HG03521 (cell line): Measurements from ENCODE around the gene PRDM15.

Experiments used
- ATAC-seq: cut with Tn5 transposase; IDR thresholded peaks from one replicate; pipeline ENCODE4 v1.9.1; 2021; ENCODE audit warnings: mild to moderate bottlenecking, moderate library complexity; ENCODE audit not compliant: unreplicated experiment

The PRDM15 gene

GRCh38 chr21:41913230-41913629, 34.1 kb upstream of the PRDM15 start:
- ATAC-seq: no peak

GRCh38 chr21:41908829-41909228, 29.7 kb upstream of the PRDM15 start:
- ATAC-seq: no peak

- no peak for ATAC-seq
These were observed 28.5 kb upstream of the PRDM15 start for GRCh38 chr21:41907496-41908258.

- ATAC-seq: no peak
These were observed 27.6 kb upstream of the PRDM15 start for GRCh38 chr21:41906770-41907169.

GRCh38 chr21:41903559-41904351, 24.6 kb upstream of the PRDM15 start:
- ATAC-seq: no peak

- ATAC-seq: no peak
These were observed 23.8 kb upstream of the PRDM15 start for GRCh38 chr21:41902946-41903345.

GRCh38 chr21:41901782-41902181, 22.6 kb upstream of the PRDM15 start:
- no peak for ATAC-seq

GRCh38 chr21:41901099-41901498, 22.0 kb upstream of the PRDM15 start:
- ATAC-seq: no peak

- no peak for ATAC-seq
These were observed 21.3 kb upstream of the PRDM15 start for GRCh38 chr21:41900401-41900800.

- no peak for ATAC-seq
These were observed 20.5 kb upstream of the PRDM15 start for GRCh38 chr21:41899426-41900202.

GRCh38 chr21:41898998-41899397, 19.9 kb upstream of the PRDM15 start:
- ATAC-seq: no peak

- ATAC-seq: no peak
These were observed 18.6 kb upstream of the PRDM15 start for GRCh38 chr21:41897700-41898099.

- ATAC-seq: no peak
These were observed 18.0 kb upstream of the PRDM15 start for GRCh38 chr21:41897047-41897669.

- ATAC-seq: no peak
These were observed 16.7 kb upstream of the PRDM15 start for GRCh38 chr21:41895643-41896493.

GRCh38 chr21:41894922-41895557, 15.9 kb upstream of the PRDM15 start:
- ATAC-seq: no peak

- ATAC-seq: no peak
These were observed 15.4 kb upstream of the PRDM15 start for GRCh38 chr21:41894511-41894910.

GRCh38 chr21:41892726-41893125, 13.6 kb upstream of the PRDM15 start:
- no peak for ATAC-seq

GRCh38 chr21:41891132-41891531, 12.0 kb upstream of the PRDM15 start:
- no peak for ATAC-seq

GRCh38 chr21:41890355-41890754, 11.2 kb upstream of the PRDM15 start:
- ATAC-seq: no peak
